ENCODE measurements around the gene PLEKHH3.

Gene PLEKHH3

GRCh38 chr17:42676424-42677011 is at the start of gene PLEKHH3:
Gene PLEKHH3 (minus strand): TSS chr17:42676994. CDS start chr17:42676563, 431 bp downstream.
- DNase-seq (ENCODE audit: low spot score), result no peak

GRCh38 chr17:42725143-42725542 is 48.3 kb upstream of the PLEKHH3 start:
- DNase-seq (ENCODE audit: low spot score), result no peak

- no peak for DNase-seq (ENCODE audit: low spot score)
Measured at GRCh38 chr17:42723636-42724035, 46.8 kb upstream of the PLEKHH3 start.

GRCh38 chr17:42720996-42721583 is 44.3 kb upstream of the PLEKHH3 start:
- peak; percentile 70 for DNase-seq (ENCODE audit: low spot score)

GRCh38 chr17:42709561-42709960 is 32.8 kb upstream of the PLEKHH3 start:
- no peak for DNase-seq (ENCODE audit: low spot score)

GRCh38 chr17:42708588-42708987 is 31.8 kb upstream of the PLEKHH3 start:
- DNase-seq (ENCODE audit: low spot score), result no peak

GRCh38 chr17:42706732-42707131 is 29.9 kb upstream of the PLEKHH3 start:
- DNase-seq (ENCODE audit: low spot score), result peak; percentile 57

GRCh38 chr17:42704837-42705494 is 28.2 kb upstream of the PLEKHH3 start:
- DNase-seq (ENCODE audit: low spot score), result no peak

- DNase-seq (ENCODE audit: low spot score), result no peak
Measured at GRCh38 chr17:42704490-42704836, 27.7 kb upstream of the PLEKHH3 start.

- DNase-seq (ENCODE audit: low spot score), result no peak
Measured at GRCh38 chr17:42702446-42702845, 25.7 kb upstream of the PLEKHH3 start.

- DNase-seq (ENCODE audit: low spot score), result no peak
Measured at GRCh38 chr17:42700586-42701289, 23.9 kb upstream of the PLEKHH3 start.

- no peak for DNase-seq (ENCODE audit: low spot score)
Measured at GRCh38 chr17:42699415-42699740, 22.6 kb upstream of the PLEKHH3 start.

- no peak for DNase-seq (ENCODE audit: low spot score)
Measured at GRCh38 chr17:42698736-42699414, 22.1 kb upstream of the PLEKHH3 start.

- no peak for DNase-seq (ENCODE audit: low spot score)
Measured at GRCh38 chr17:42697108-42697811, 20.5 kb upstream of the PLEKHH3 start.

- DNase-seq (ENCODE audit: low spot score), result no peak
Measured at GRCh38 chr17:42695500-42695899, 18.7 kb upstream of the PLEKHH3 start.

GRCh38 chr17:42694524-42694923 is 17.7 kb upstream of the PLEKHH3 start:
- DNase-seq (ENCODE audit: low spot score), result no peak

GRCh38 chr17:42692489-42692888 is 15.7 kb upstream of the PLEKHH3 start:
- no peak for DNase-seq (ENCODE audit: low spot score)

GRCh38 chr17:42691021-42691545 is 14.3 kb upstream of the PLEKHH3 start:
- DNase-seq (ENCODE audit: low spot score), result no peak

GRCh38 chr17:42690596-42690995 is 13.8 kb upstream of the PLEKHH3 start:
- no peak for DNase-seq (ENCODE audit: low spot score)

- no peak for DNase-seq (ENCODE audit: low spot score)
Measured at GRCh38 chr17:42687707-42688320, 11.0 kb upstream of the PLEKHH3 start.

GRCh38 chr17:42686520-42687128 is 9.8 kb upstream of the PLEKHH3 start:
- DNase-seq (ENCODE audit: low spot score), result no peak
